K562 (cell line): ENCODE results near the gene CLEC17A.

Experiments
- BCLAF1 ChIP-seq, 2 experiments: fragments of 450-650 bp in 1 of 2; IDR thresholded peaks; 2 replicates each; pipeline ENCODE4 v1.6.1; 2011 to 2017; ENCODE audit warnings: low read depth in 2 of 2, antibody characterized with exemption in 1 of 2, borderline replicate concordance in 1 of 2, low read length in 1 of 2, mild to moderate bottlenecking in 1 of 2, mixed read lengths in 1 of 2; ENCODE audit not compliant: control insufficient read depth in 1 of 2
- CTCF ChIP-seq, 3 experiments: IDR thresholded peaks in 2 of 3; conservative IDR thresholded peaks in 1 of 3; 2 replicates each; pipeline ENCODE4 v1.5.1; 2011 to 2012; ENCODE audit warnings: low read length in 3 of 3, mild to moderate bottlenecking in 3 of 3, control low read depth in 2 of 3, improper control_type of control experiment in 1 of 3, inconsistent platforms in 1 of 3, low read depth in 1 of 3, mixed read lengths in 1 of 3, moderate library complexity in 1 of 3; ENCODE audit not compliant: insufficient read depth in 2 of 3
- KLF13 ChIP-seq: fragments of 450-650 bp; IDR thresholded peaks from 2 replicates; pipeline ENCODE4 v1.6.1; 2016; ENCODE audit warnings: missing genetic modification characterization, low read depth, mild to moderate bottlenecking, missing compliant biosample characterization, moderate library complexity, borderline replicate concordance
- MYC ChIP-seq, 2 experiments: fragments of 250-450 bp in 1 of 2; sonication (Bioruptor Pico) in 1 of 2; IDR thresholded peaks; 2 replicates each; pipeline versions ENCODE4 v1.5.1 to v1.6.1; 2012 to 2021; ENCODE audit warnings: low read depth in 2 of 2, borderline replicate concordance in 1 of 2, improper control_type of control experiment in 1 of 2, low read length in 1 of 2, mild to moderate bottlenecking in 1 of 2, moderate library complexity in 1 of 2
- SUPT5H ChIP-seq: fragments of 450-650 bp; IDR thresholded peaks from 2 replicates; pipeline ENCODE4 v1.6.1; 2016
- TAF1 ChIP-seq: IDR thresholded peaks from 2 replicates; pipeline ENCODE4 v1.6.1; 2011; ENCODE audit warnings: mild to moderate bottlenecking, low read length, moderate library complexity; ENCODE audit not compliant: insufficient read depth, control insufficient read depth, severe bottlenecking; ENCODE audit errors: extremely low read depth
- ZBED1 ChIP-seq: IDR thresholded peaks from 2 replicates; pipeline ENCODE4 v1.6.1; 2014
- ZNF274 ChIP-seq: IDR thresholded peaks from 2 replicates; pipeline ENCODE4 v1.6.1; 2011; ENCODE audit warnings: low read depth, mild to moderate bottlenecking, low read length, moderate library complexity, borderline replicate concordance
- ZNF324 ChIP-seq: fragments of 250-450 bp; sonication (Bioruptor Pico); IDR thresholded peaks from 2 replicates; pipeline ENCODE4 v1.4.0; 2020; ENCODE audit warnings: mild to moderate bottlenecking

GRCh38 chr19:14614099-14614412 is 31.2 kb downstream of the CLEC17A start:
- TF ChIP-seq SUPT5H (no peak), TAF1 (no peak), ZNF324 (CRISPR knock-in tag) (no peak), MYC (IDR thresholded peaks at IDR 0.05; ENCODE audit: low read depth, low read length) (no peak), MYC (CRISPR knock-in tag; IDR thresholded peaks at IDR 0.05; ENCODE audit: borderline replicate concordance, low read depth) (no peak), BCLAF1 (IDR thresholded peaks at IDR 0.05; ENCODE audit: borderline replicate concordance in 1 of 2, control insufficient read depth in 1 of 2, low read depth in 2 of 2, low read length in 1 of 2) (no peak), ZNF274 (no peak), KLF13 (tag) (no peak), ZBED1 (no peak), CTCF (IDR thresholded peaks at IDR 0.05 in 2 of 3, conservative IDR thresholded peaks at IDR 0.05 in 1 of 3; ENCODE audit: insufficient read depth in 2 of 3, low read depth in 1 of 3, low read length in 3 of 3) (no peak)
